Hematopoietic multipotent progenitor cell treated with erythropoietin and hydrocortisone succinate and interleukin-3 and kit ligand, for 8 days (in vitro differentiated cells): ENCODE data around the gene IRX6.
A peak's percentile ranks its signal among the peaks of the same experiment; 100 is the strongest.

Source experiments
- DNase-seq: peaks from one replicate; pipeline ENCODE4 v3.0.0-alpha.2; 2015

IRX6 gene

GRCh38 chr16:55367866-55368603, 44.0 kb downstream of the IRX6 start:
- DNase-seq = no peak

GRCh38 chr16:55369151-55369550, 45.1 kb downstream of the IRX6 start:
- no peak for DNase-seq

- peak; percentile 2 for DNase-seq
Measured at GRCh38 chr16:55370762-55371482, 46.9 kb downstream of the IRX6 start.

GRCh38 chr16:55372792-55373488, 48.9 kb downstream of the IRX6 start:
- no peak for DNase-seq

GRCh38 chr16:55373489-55373832, 49.5 kb downstream of the IRX6 start:
- DNase-seq = no peak

- DNase-seq = no peak
Measured at GRCh38 chr16:55376045-55376444, 52.0 kb downstream of the IRX6 start.

- no peak for DNase-seq
Measured at GRCh38 chr16:55376567-55377167, 52.7 kb downstream of the IRX6 start.

- no peak for DNase-seq
Measured at GRCh38 chr16:55377840-55378239, 53.8 kb downstream of the IRX6 start.

GRCh38 chr16:55378616-55379015, 54.6 kb downstream of the IRX6 start:
- DNase-seq = no peak

GRCh38 chr16:55379371-55379770, 55.4 kb downstream of the IRX6 start:
- no peak for DNase-seq

- no peak for DNase-seq
Measured at GRCh38 chr16:55379876-55380390, 55.9 kb downstream of the IRX6 start.
